Loucy (cell line): ENCODE data around the gene GNAQ.

ENCODE experiments used
- H2AFZ ChIP-seq: fragments of 200-600 bp; sonication (generic); 2 replicates; pipeline ENCODE4 v1.6.0; 2016; ENCODE audit warnings: antibody characterized with exemption, mild to moderate bottlenecking, low read length, moderate library complexity
- H3F3A ChIP-seq: fragments of 200-600 bp; 2 replicates; pipeline ENCODE4 v1.6.0; 2016; ENCODE audit warnings: antibody characterized with exemption, low read depth, mild to moderate bottlenecking
- H3K27me3 ChIP-seq: fragments of 200-600 bp; sonication (generic); 2 replicates; pipeline ENCODE4 v1.6.1; 2014; ENCODE audit warnings: low read length, mild to moderate bottlenecking; ENCODE audit not compliant: insufficient read depth, poor library complexity, severe bottlenecking
- H3K36me3 ChIP-seq: fragments of 200-600 bp; sonication (generic); 2 replicates; pipeline ENCODE4 v1.6.1; 2016; ENCODE audit warnings: low read length; ENCODE audit not compliant: insufficient read depth
- H3K4me1 ChIP-seq: fragments of 200-600 bp; sonication (generic); 2 replicates; pipeline ENCODE4 v1.5.1; 2014; ENCODE audit warnings: low read length, mild to moderate bottlenecking; ENCODE audit not compliant: insufficient read depth, poor library complexity, severe bottlenecking
- H3K4me2 ChIP-seq: fragments of 200-600 bp; sonication (generic); 2 replicates; pipeline ENCODE4 v1.6.0; 2014; ENCODE audit warnings: antibody characterized with exemption, low read length, low read depth, mild to moderate bottlenecking; ENCODE audit not compliant: poor library complexity, severe bottlenecking
- H3K4me3 ChIP-seq: fragments of 200-600 bp; sonication (generic); 2 replicates; pipeline ENCODE4 v1.5.1; 2014; ENCODE audit warnings: low read length, mild to moderate bottlenecking, mixed read lengths; ENCODE audit not compliant: poor library complexity, severe bottlenecking
- H3K79me2 ChIP-seq: fragments of 200-600 bp; sonication (generic); 2 replicates; pipeline ENCODE4 v1.6.1; 2014; ENCODE audit warnings: low read length; ENCODE audit not compliant: insufficient read depth
- H3K9ac ChIP-seq: fragments of 200-600 bp; sonication (generic); 2 replicates; pipeline ENCODE4 v1.6.0; 2014; ENCODE audit warnings: mild to moderate bottlenecking, low read depth, low read length, moderate library complexity; ENCODE audit not compliant: poor library complexity, severe bottlenecking
- H3K9me2 ChIP-seq: fragments of 200-600 bp; sonication (generic); replicated peaks from 2 replicates; pipeline ENCODE4 v1.6.1; 2016; ENCODE audit warnings: low read depth, low read length, mixed read lengths
- H3K9me3 ChIP-seq: fragments of 200-600 bp; sonication (generic); 2 replicates; pipeline ENCODE4 v1.6.1; 2014; ENCODE audit warnings: mild to moderate bottlenecking, antibody characterized with exemption, low read length, low read depth; ENCODE audit not compliant: insufficient read depth
- H4K20me1 ChIP-seq: fragments of 200-600 bp; sonication (generic); 2 replicates; pipeline ENCODE4 v1.6.0; 2014; ENCODE audit warnings: antibody characterized with exemption, low read length, mild to moderate bottlenecking; ENCODE audit not compliant: insufficient read depth, poor library complexity, severe bottlenecking
- EZH2phosphoT487 ChIP-seq: fragments of 200-600 bp; IDR thresholded peaks from 2 replicates; pipeline ENCODE4 v1.6.1; 2018; ENCODE audit warnings: antibody characterized with exemption, mild to moderate bottlenecking, moderate library complexity, borderline replicate concordance
- TF ChIP-seq, protein P1 (sequence below): fragments of 200-600 bp; sonication (generic); conservative IDR thresholded peaks from 2 replicates; pipeline ENCODE4 v1.5.1; 2014; ENCODE audit warnings: mild to moderate bottlenecking, antibody characterized with exemption, low read length

The GNAQ gene

DNA sequence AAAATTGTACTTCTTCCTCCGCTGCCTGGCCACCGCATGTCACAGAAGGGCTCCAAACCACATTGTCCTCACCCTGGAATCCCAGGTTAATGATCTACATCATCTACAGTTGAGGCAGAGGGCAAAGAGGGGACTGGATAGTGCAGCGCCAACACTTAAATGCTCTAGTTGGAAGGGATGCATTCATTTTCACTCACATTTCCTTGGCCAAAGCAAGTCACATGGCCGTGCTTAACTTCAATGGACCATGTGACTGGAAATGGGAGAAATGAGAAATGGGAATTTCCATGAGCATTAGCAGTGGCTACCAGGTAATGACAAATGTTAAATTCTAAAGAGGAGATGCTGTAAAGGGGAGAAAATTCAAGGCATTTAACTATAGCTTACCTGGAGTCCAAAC lies 13.3 kb upstream of the GNAQ start:
- no peaks in the 10 kb centered on the region for H3K4me1 ChIP-seq
- H3K36me3 ChIP-seq, result no peaks in the 10 kb centered on the region

DNA sequence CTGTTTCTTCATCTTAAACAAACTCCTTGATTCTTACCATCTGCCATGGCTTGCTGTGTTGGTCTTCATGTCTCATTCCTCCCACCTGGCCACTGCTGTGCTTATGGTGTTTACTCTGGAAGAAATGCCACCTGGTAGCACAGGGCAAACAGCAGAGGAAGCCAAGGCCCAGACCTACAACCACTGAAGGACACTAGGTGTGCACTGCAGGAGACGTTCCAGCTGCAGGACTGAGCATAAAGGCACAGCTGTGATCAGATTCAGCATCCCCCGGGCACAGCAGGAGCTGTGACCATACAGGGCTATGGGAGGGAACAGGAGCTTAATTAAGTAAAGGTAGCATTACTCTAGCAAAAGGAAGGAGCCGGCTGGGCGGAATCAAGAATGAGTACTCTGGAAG lies 12.6 kb upstream of the GNAQ start:
- Histone ChIP-seq H3F3A (no peaks in the 10 kb centered on the region), H2AFZ (no peak overlapping the region), H3K36me3 (no peaks in the 10 kb centered on the region), H3K27me3 (no peaks in the 10 kb centered on the region), H4K20me1 (no peaks in the 10 kb centered on the region), H3K4me3 (no peak overlapping the region), H3K9me2 (no peaks in the 10 kb centered on the region), H3K9me3 (no peaks in the 10 kb centered on the region), H3K9ac (no peak overlapping the region), H3K4me2 (no peak overlapping the region), H3K4me1 (no peaks in the 10 kb centered on the region), H3K79me2 (no peaks in the 10 kb centered on the region)
- TF ChIP-seq EZH2phosphoT487, result no peak
- TF ChIP-seq, protein P1, sequence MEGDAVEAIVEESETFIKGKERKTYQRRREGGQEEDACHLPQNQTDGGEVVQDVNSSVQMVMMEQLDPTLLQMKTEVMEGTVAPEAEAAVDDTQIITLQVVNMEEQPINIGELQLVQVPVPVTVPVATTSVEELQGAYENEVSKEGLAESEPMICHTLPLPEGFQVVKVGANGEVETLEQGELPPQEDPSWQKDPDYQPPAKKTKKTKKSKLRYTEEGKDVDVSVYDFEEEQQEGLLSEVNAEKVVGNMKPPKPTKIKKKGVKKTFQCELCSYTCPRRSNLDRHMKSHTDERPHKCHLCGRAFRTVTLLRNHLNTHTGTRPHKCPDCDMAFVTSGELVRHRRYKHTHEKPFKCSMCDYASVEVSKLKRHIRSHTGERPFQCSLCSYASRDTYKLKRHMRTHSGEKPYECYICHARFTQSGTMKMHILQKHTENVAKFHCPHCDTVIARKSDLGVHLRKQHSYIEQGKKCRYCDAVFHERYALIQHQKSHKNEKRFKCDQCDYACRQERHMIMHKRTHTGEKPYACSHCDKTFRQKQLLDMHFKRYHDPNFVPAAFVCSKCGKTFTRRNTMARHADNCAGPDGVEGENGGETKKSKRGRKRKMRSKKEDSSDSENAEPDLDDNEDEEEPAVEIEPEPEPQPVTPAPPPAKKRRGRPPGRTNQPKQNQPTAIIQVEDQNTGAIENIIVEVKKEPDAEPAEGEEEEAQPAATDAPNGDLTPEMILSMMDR, result no peak

More for the DNA sequence above, 13.3 kb upstream of the GNAQ start:
- Histone ChIP-seq H3K27me3 (no peaks in the 10 kb centered on the region), H3K4me3 (no peak overlapping the region), H4K20me1 (no peaks in the 10 kb centered on the region), H3K9ac (no peak overlapping the region), H3K4me2 (no peak overlapping the region), H3K9me2 (no peaks in the 10 kb centered on the region), H2AFZ (no peak overlapping the region), H3K9me3 (no peaks in the 10 kb centered on the region), H3F3A (no peaks in the 10 kb centered on the region), H3K79me2 (no peaks in the 10 kb centered on the region)
- TF ChIP-seq EZH2phosphoT487, result no peak
- TF ChIP-seq, protein P1, result no peak

DNA sequence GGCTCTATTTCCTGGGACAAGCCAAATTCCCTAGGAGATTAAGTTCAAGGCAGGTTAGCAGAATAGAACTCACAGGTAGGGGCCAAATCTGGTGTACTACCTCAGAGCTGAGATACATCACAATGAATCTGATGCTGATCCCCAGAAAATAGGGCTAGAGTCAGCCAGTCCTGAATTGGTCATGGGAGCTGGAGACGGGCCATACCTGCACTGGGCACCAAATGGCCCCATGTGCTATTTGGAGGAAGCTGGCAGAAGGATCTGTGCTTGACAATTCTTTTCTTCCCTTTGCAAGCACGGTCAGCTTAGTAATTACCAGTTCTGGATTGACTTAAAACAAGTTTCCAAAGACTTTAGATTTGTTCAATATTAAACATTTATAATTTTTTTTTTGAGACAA lies 10.4 kb upstream of the GNAQ start:
- Histone ChIP-seq H3K27me3 (no peaks in the 10 kb centered on the region), H3K4me3 (no peak overlapping the region), H4K20me1 (no peaks in the 10 kb centered on the region), H2AFZ (no peak overlapping the region), H3K79me2 (no peaks in the 10 kb centered on the region), H3K9me3 (no peaks in the 10 kb centered on the region), H3K4me1 (peaks cover 3% of the 10 kb centered on the region), H3K4me2 (no peak overlapping the region), H3F3A (no peaks in the 10 kb centered on the region), H3K36me3 (no peaks in the 10 kb centered on the region), H3K9ac (no peak overlapping the region), H3K9me2 (no peaks in the 10 kb centered on the region)
- no peak for TF ChIP-seq EZH2phosphoT487
- TF ChIP-seq, protein P1, result no peak
